ENCODE data around the gene CEP70.

Gene CEP70

GRCh38 chr3:138467931-138468330 is 126.1 kb downstream of the CEP70 start:
- H3K4me3 ChIP-seq, result no peak overlapping the region
- no peaks in the 10 kb centered on the region for H3K36me3 ChIP-seq (replicated peaks)
- in situ Hi-C loops (cut with MboI; ENCODE audit: low sequenced_read_pairs), result no loop called here
- DNase-seq (ENCODE audit: low spot score in 2 of 2), result no peak
- H3K9me3 ChIP-seq, result no peaks in the 10 kb centered on the region
- H3K27me3 ChIP-seq (ENCODE audit: low read depth), result no peaks in the 10 kb centered on the region
- H3K4me1 ChIP-seq, result no peaks in the 10 kb centered on the region

GRCh38 chr3:138465925-138466324 is 128.1 kb downstream of the CEP70 start:
- H3K4me1 ChIP-seq, result no peaks in the 10 kb centered on the region
- H3K36me3 ChIP-seq (replicated peaks), result no peaks in the 10 kb centered on the region
- H3K27me3 ChIP-seq (ENCODE audit: low read depth), result no peaks in the 10 kb centered on the region
- H3K4me3 ChIP-seq, result no peak overlapping the region
- in situ Hi-C loops (cut with MboI; ENCODE audit: low sequenced_read_pairs), result no loop called here
- no peaks in the 10 kb centered on the region for H3K9me3 ChIP-seq
- DNase-seq (ENCODE audit: low spot score in 2 of 2), result no peak

GRCh38 chr3:138465451-138465850 is 128.6 kb downstream of the CEP70 start:
- Histone ChIP-seq H3K36me3 (replicated peaks) (no peaks in the 10 kb centered on the region), H3K4me3 (no peak overlapping the region), H3K4me1 (no peaks in the 10 kb centered on the region), H3K9me3 (no peaks in the 10 kb centered on the region), H3K27me3 (ENCODE audit: low read depth) (no peaks in the 10 kb centered on the region)
- no peak for DNase-seq (ENCODE audit: low spot score in 2 of 2)
- in situ Hi-C loops (cut with MboI; ENCODE audit: low sequenced_read_pairs), result no loop called here

GRCh38 chr3:138464491-138464860 is 129.6 kb downstream of the CEP70 start:
- H3K4me3 ChIP-seq, result no peak overlapping the region
- in situ Hi-C loops (cut with MboI; ENCODE audit: low sequenced_read_pairs), result no loop called here
- H3K36me3 ChIP-seq (replicated peaks), result no peaks in the 10 kb centered on the region
- H3K27me3 ChIP-seq (ENCODE audit: low read depth), result no peaks in the 10 kb centered on the region
- DNase-seq (ENCODE audit: low spot score in 2 of 2), result no peak
- no peaks in the 10 kb centered on the region for H3K9me3 ChIP-seq
- no peaks in the 10 kb centered on the region for H3K4me1 ChIP-seq

DNA sequence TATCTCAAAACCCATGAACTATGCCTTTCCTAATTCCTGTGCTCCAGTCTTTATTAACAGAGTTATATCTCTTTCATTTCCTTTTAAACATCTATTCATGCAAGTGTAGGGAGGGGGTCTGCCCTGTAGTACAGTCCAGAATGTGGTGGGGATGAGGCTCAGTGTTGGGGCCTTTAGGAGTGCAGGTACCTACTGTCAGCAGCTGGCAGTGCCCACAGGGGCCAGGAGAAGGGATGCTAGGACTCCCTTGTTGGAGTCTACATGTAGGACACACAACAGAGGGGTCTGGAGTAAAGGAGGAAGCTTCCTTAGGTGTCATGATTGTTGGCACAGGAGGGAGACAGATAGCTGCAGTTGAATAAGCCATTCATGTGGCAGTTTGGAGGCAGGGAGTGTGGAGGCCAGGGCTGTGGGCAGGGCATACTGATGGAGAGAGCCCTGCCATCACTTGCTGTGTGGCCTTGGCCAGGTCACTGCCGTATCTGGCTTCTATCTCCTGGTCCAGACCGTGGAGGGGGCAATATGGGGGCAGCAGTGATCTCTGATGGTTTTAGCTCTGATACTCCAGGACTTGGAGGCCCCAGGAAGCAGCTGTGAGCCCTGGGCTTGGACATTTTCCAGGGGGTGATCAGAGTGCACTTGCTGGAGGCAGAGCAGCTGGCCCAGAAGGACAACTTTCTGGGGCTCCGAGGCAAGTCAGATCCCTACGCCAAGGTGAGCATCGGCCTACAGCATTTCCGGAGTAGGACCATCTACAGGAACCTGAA is 130.2 kb downstream of the CEP70 start:
- H3K27me3 ChIP-seq (ENCODE audit: low read depth), result no peaks in the 10 kb centered on the region
- H3K36me3 ChIP-seq (replicated peaks), result no peaks in the 10 kb centered on the region
- no peaks in the 10 kb centered on the region for H3K9me3 ChIP-seq
- no peak overlapping the region for H3K4me3 ChIP-seq
- no peaks in the 10 kb centered on the region for H3K4me1 ChIP-seq
- in situ Hi-C loops (cut with MboI; ENCODE audit: low sequenced_read_pairs), result no loop called here
- no peak for DNase-seq (ENCODE audit: low spot score in 2 of 2)

- no peaks in the 10 kb centered on the region for H3K4me1 ChIP-seq
- H3K36me3 ChIP-seq (replicated peaks), result no peaks in the 10 kb centered on the region
- in situ Hi-C loops (cut with MboI; ENCODE audit: low sequenced_read_pairs), result no loop called here
- no peak overlapping the region for H3K4me3 ChIP-seq
- no peaks in the 10 kb centered on the region for H3K9me3 ChIP-seq
- DNase-seq (ENCODE audit: low spot score in 2 of 2), result no peak
- H3K27me3 ChIP-seq (ENCODE audit: low read depth), result no peaks in the 10 kb centered on the region
Observed at GRCh38 chr3:138461896-138462295, 132.2 kb downstream of the CEP70 start.

DNA sequence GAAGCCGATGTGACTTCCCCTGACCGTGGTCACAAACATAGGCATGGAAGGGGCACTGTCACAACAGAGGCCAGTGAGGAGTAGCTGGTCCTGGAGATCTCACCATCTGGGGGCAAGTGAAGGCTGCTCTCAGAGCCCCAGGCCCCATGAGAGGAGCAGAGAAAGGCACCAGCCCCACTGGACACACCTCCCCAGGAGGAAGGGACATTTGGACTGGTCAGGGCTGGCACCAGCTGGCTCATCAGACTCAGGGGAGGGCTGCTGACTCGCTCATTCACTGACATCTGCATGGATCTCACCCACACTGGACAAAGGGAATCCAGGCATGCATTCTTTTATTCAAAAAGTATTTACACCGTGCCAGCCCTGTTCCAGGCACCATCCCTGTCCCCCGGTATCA is 132.8 kb downstream of the CEP70 start:
- no peaks in the 10 kb centered on the region for H3K4me1 ChIP-seq
- H3K27me3 ChIP-seq (ENCODE audit: low read depth), result no peaks in the 10 kb centered on the region
- H3K4me3 ChIP-seq, result no peak overlapping the region
- in situ Hi-C loops (cut with MboI; ENCODE audit: low sequenced_read_pairs), result no loop called here
- H3K9me3 ChIP-seq, result no peaks in the 10 kb centered on the region
- DNase-seq (ENCODE audit: low spot score in 2 of 2), result no peak
- no peaks in the 10 kb centered on the region for H3K36me3 ChIP-seq (replicated peaks)

GRCh38 chr3:138460536-138461205 is 133.4 kb downstream of the CEP70 start:
- DNase-seq (ENCODE audit: low spot score in 2 of 2), result no peak
- Histone ChIP-seq H3K4me1 (no peaks in the 10 kb centered on the region), H3K36me3 (replicated peaks) (no peaks in the 10 kb centered on the region), H3K4me3 (no peak overlapping the region), H3K9me3 (no peaks in the 10 kb centered on the region), H3K27me3 (ENCODE audit: low read depth) (no peaks in the 10 kb centered on the region)
- in situ Hi-C loops (cut with MboI; ENCODE audit: low sequenced_read_pairs), result no loop called here

- Histone ChIP-seq H3K27me3 (ENCODE audit: low read depth) (no peaks in the 10 kb centered on the region), H3K36me3 (replicated peaks) (no peaks in the 10 kb centered on the region), H3K4me3 (no peak overlapping the region), H3K9me3 (no peaks in the 10 kb centered on the region), H3K4me1 (no peaks in the 10 kb centered on the region)
- in situ Hi-C loops (cut with MboI; ENCODE audit: low sequenced_read_pairs), result no loop called here
- no peak for DNase-seq (ENCODE audit: low spot score in 2 of 2)
Observed at GRCh38 chr3:138459619-138460535, 134.2 kb downstream of the CEP70 start.

DNA sequence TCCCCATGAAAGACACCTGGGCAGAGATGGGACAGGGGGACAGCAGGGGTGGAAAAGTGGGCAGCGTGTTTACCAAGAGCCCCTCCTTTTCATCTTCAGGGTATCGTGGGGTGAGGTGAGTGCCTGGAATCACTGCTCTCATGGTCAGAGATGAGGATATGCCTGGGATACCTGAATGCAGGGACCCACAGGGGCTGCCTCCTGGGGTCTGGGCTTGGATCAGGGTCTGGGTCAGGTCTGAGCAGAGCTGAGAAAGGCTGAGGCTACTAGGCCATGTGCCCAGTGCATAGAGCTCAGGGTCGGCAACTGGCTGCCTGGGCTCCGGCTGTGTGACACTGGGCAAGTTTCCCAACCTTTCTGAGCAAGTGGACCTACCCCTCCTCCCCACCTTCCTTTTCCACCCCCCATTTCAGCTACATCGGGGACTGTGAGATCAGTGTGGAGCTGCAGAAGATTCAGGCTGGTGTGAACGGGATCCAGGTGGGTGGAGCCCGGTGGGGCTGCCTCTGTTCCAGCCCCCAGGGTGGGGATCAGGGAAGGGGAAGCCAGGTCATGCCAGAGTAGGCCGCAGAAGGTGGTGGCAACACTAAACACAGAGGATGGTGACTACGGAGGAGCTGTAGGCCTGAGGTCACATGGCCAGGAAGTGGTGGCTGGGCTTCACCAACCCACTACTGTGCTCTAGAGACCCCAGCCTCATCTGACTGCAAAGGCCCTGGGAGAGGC is 135.1 kb downstream of the CEP70 start:
- Histone ChIP-seq H3K4me3 (no peak overlapping the region), H3K9me3 (no peaks in the 10 kb centered on the region), H3K36me3 (replicated peaks) (no peaks in the 10 kb centered on the region), H3K27me3 (ENCODE audit: low read depth) (no peaks in the 10 kb centered on the region), H3K4me1 (no peaks in the 10 kb centered on the region)
- in situ Hi-C loops (cut with MboI; ENCODE audit: low sequenced_read_pairs), result no loop called here
- no peak for DNase-seq (ENCODE audit: low spot score in 2 of 2)

GRCh38 chr3:138457863-138458735 is 136.0 kb downstream of the CEP70 start:
- Histone ChIP-seq H3K4me3 (no peak overlapping the region), H3K36me3 (replicated peaks) (no peaks in the 10 kb centered on the region)
- in situ Hi-C loops (cut with MboI; ENCODE audit: low sequenced_read_pairs), result no loop called here

GRCh38 chr3:138456961-138457862 is 136.8 kb downstream of the CEP70 start:
- Histone ChIP-seq H3K4me1 (no peaks in the 10 kb centered on the region), H3K36me3 (replicated peaks) (no peaks in the 10 kb centered on the region), H3K4me3 (no peak overlapping the region), H3K9me3 (no peaks in the 10 kb centered on the region), H3K27me3 (ENCODE audit: low read depth) (no peaks in the 10 kb centered on the region)
- in situ Hi-C loops (cut with MboI; ENCODE audit: low sequenced_read_pairs), result no loop called here
- no peak for DNase-seq (ENCODE audit: low spot score in 2 of 2)

More at GRCh38 chr3:138457863-138458735, 136.0 kb downstream of the CEP70 start:
- DNase-seq (ENCODE audit: low spot score in 2 of 2), result no peak
- Histone ChIP-seq H3K4me1 (no peaks in the 10 kb centered on the region), H3K9me3 (no peaks in the 10 kb centered on the region), H3K27me3 (ENCODE audit: low read depth) (no peaks in the 10 kb centered on the region)

Data from HAP-1 (cell line).